Fibroblast of lung (primary cell): ENCODE results near the gene MIGA2. TPM values are rescaled to one million over a fixed set of nuclear protein-coding genes. Genes with fewer than 3 reads are reported as not detected.

ENCODE experiments used
- DNase-seq, 2 donors: peaks; one replicate each; pipeline versions ENCODE4 v3.0.0 to v3.0.0-alpha.2; 2010; ENCODE audit warnings: low read depth in 2 of 2
- H2AFZ ChIP-seq: 2 replicates; pipeline ENCODE4 v1.5.1; 2012; ENCODE audit warnings: low read length, control low read depth, inconsistent platforms
- H3K27ac ChIP-seq: 2 replicates; pipeline ENCODE4 v1.5.1; 2011; ENCODE audit warnings: low read length, control low read depth; ENCODE audit not compliant: insufficient read depth
- H3K27me3 ChIP-seq: 2 replicates; pipeline ENCODE4 v1.5.1; 2011; ENCODE audit warnings: mild to moderate bottlenecking, low read length; ENCODE audit not compliant: control insufficient read depth, insufficient read depth
- H3K36me3 ChIP-seq: 2 replicates; pipeline ENCODE4 v1.5.1; 2011; ENCODE audit warnings: low read length; ENCODE audit not compliant: control insufficient read depth, insufficient read depth
- H3K4me1 ChIP-seq: 2 replicates; pipeline ENCODE4 v1.5.1; 2011; ENCODE audit warnings: low read length; ENCODE audit not compliant: control insufficient read depth, insufficient read depth; ENCODE audit errors: extremely low read depth
- H3K4me2 ChIP-seq: 2 replicates; pipeline ENCODE4 v1.5.1; 2011; ENCODE audit warnings: low read length, control low read depth; ENCODE audit not compliant: insufficient read depth; ENCODE audit errors: extremely low read depth
- H3K4me3 ChIP-seq, 4 experiments: fragments of 200-600 bp in 1 of 4; sonication (generic) in 1 of 4; replicated peaks in 1 of 4; 2 replicates each; pipeline ENCODE4 v1.5.1; 2011 to 2016; ENCODE audit warnings: low read length in 4 of 4, low read depth in 3 of 4, mild to moderate bottlenecking in 3 of 4, control low read depth in 2 of 4, inconsistent platforms in 1 of 4, mixed read lengths in 1 of 4; ENCODE audit not compliant: insufficient read depth in 1 of 4; ENCODE audit errors: control extremely low read depth in 1 of 4
- H3K79me2 ChIP-seq: 2 replicates; pipeline ENCODE4 v1.5.1; 2012; ENCODE audit warnings: mild to moderate bottlenecking, low read length, inconsistent platforms; ENCODE audit not compliant: control insufficient read depth, insufficient read depth
- H3K9ac ChIP-seq: 2 replicates; pipeline ENCODE4 v1.5.1; 2011; ENCODE audit warnings: mild to moderate bottlenecking, low read length, control low read depth; ENCODE audit not compliant: insufficient read depth
- H3K9me3 ChIP-seq: 2 replicates; pipeline ENCODE4 v1.5.1; 2012; ENCODE audit warnings: low read depth, low read length; ENCODE audit not compliant: control insufficient read depth, insufficient read depth
- H4K20me1 ChIP-seq: 2 replicates; pipeline ENCODE4 v1.5.1; 2011; ENCODE audit warnings: low read length; ENCODE audit not compliant: control insufficient read depth, insufficient read depth; ENCODE audit errors: extremely low read depth
- CTCF ChIP-seq, 2 donors: IDR thresholded peaks in 1 of 2; conservative IDR thresholded peaks in 1 of 2; 1 replicate in 1 of 2; 2 replicates in 1 of 2; pipeline ENCODE4 v1.5.1; 2011 to 2012; ENCODE audit warnings: low read length in 2 of 2, control low read depth in 1 of 2, inconsistent platforms in 1 of 2, low read depth in 1 of 2, mild to moderate bottlenecking in 1 of 2
- EZH2 ChIP-seq: IDR thresholded peaks from 2 replicates; pipeline ENCODE4 v1.5.1; 2012; ENCODE audit warnings: low read length, control low read depth, mild to moderate bottlenecking; ENCODE audit errors: missing control alignments
- polyA plus RNA-seq, 2 donors: library from polyadenylated mRNA; depleted of rRNA in 1 of 2; stranded (reverse) in 1 of 2; unstranded in 1 of 2; fragments of >200 nt; gene quantifications; 2 replicates each; pipeline ENCODE4 v1.2.1, GENCODE V29; 2011 to 2012; ENCODE audit warnings: missing spikeins in 1 of 2
- total RNA-seq: library from RNA; depleted of rRNA; stranded (reverse); fragments of >200 nt; gene quantifications from 2 replicates; pipeline ENCODE4 v1.2.1, GENCODE V29; 2014

MIGA2 gene
- total and polyA plus RNA-seq, 2 donors (not counting 1 experiment from before 2014, with no cell fraction given) = 9.8 to 23.3 TPM

- Histone ChIP-seq H3K9me3 (no peaks in the 10 kb centered on the region), H3K27ac (no peak overlapping the region), H3K36me3 (peaks cover 27% of the 10 kb centered on the region), H2AFZ (no peak overlapping the region), H3K27me3 (no peaks in the 10 kb centered on the region), H3K4me1 (peaks cover under 1% of the 10 kb centered on the region), H4K20me1 (no peaks in the 10 kb centered on the region), H3K9ac (no peak overlapping the region), H3K4me2 (no peak overlapping the region), H3K79me2 (no peaks in the 10 kb centered on the region), H3K4me3 (no peak overlapping the region)
- peak in 1 of 2 donors; percentile 11 for DNase-seq
- TF ChIP-seq EZH2 (no peak), CTCF (conservative IDR thresholded peaks at IDR 0.05 in 1 of 2, IDR thresholded peaks at IDR 0.05 in 1 of 2; ENCODE audit: low read depth in 1 of 2, low read length in 2 of 2) (peak in 1 of 2 donors; percentile 36)
These were observed 43.4 kb upstream of the MIGA2 start for GRCh38 chr9:128992995-128993394.

DNA sequence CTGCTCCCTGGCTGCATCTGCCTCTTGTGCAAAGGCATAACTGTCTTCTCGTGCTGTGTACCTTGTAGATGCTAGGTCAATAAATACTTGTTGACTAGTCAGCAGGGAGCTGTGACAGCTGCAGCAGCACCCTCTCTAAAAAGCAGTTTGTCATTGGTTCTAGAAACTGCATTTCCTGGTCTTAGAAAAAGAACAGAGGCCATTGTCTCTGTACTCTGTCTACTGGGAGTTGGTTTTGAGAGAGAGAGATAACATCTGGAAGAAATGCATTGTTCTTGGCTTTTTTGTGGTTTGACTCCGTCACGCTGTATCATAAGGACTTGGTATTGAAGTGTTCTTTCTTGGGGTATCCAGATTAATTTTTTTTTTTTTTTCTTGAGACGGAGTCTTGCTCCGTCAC lies 40.6 kb upstream of the MIGA2 start:
- TF ChIP-seq CTCF (conservative IDR thresholded peaks at IDR 0.05 in 1 of 2, IDR thresholded peaks at IDR 0.05 in 1 of 2; ENCODE audit: low read depth in 1 of 2, low read length in 2 of 2) (no peak), EZH2 (no peak)
- DNase-seq = peak in 1 of 2 donors; percentile 67
- Histone ChIP-seq H2AFZ (no peak overlapping the region), H4K20me1 (no peaks in the 10 kb centered on the region), H3K4me3 (no peak overlapping the region), H3K9ac (no peak overlapping the region), H3K4me1 (no peaks in the 10 kb centered on the region), H3K79me2 (no peaks in the 10 kb centered on the region), H3K9me3 (no peaks in the 10 kb centered on the region), H3K27ac (no peak overlapping the region), H3K36me3 (peaks cover 35% of the 10 kb centered on the region), H3K27me3 (no peaks in the 10 kb centered on the region), H3K4me2 (no peak overlapping the region)

DNA sequence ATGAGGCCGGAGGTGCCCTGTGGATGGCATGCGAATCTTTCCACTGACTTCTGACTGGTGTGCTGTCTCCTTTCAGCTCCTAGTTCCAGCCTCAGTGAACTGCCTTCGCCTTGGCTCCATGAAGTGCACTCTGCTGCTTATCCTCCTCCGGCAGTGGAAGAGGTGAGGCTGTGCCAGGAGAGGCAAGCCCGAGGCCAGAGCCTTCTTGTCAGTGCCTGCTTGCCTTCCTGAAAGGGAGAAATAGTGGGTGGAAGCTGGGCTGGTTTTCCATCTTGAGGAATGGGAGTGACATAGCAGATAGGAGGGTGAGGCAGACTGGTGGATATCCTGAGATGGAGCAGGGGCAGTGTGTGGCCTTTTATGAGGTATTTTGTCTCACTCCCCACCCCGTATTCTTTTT lies 38.0 kb upstream of the MIGA2 start:
- no peak for DNase-seq
- H3K27ac ChIP-seq = no peak overlapping the region
- no peak overlapping the region for H3K9ac ChIP-seq
- no peaks in the 10 kb centered on the region for H4K20me1 ChIP-seq
- H2AFZ ChIP-seq = no peak overlapping the region
- no peak overlapping the region for H3K4me3 ChIP-seq
- H3K4me1 ChIP-seq = no peaks in the 10 kb centered on the region
- no peaks in the 10 kb centered on the region for H3K9me3 ChIP-seq
- no peak overlapping the region for H3K4me2 ChIP-seq
- H3K36me3 ChIP-seq = peaks cover 44% of the 10 kb centered on the region
- no peaks in the 10 kb centered on the region for H3K27me3 ChIP-seq
- no peaks in the 10 kb centered on the region for H3K79me2 ChIP-seq
- TF ChIP-seq EZH2 (no peak), CTCF (conservative IDR thresholded peaks at IDR 0.05 in 1 of 2, IDR thresholded peaks at IDR 0.05 in 1 of 2; ENCODE audit: low read depth in 1 of 2, low read length in 2 of 2) (no peak)
